HG02798 (cell line): ENCODE results near the gene DAZAP1.

ENCODE experiments used
- ATAC-seq: cut with Tn5 transposase; IDR thresholded peaks from one replicate; pipeline ENCODE4 v1.9.1; 2021; ENCODE audit warnings: mild to moderate bottlenecking; ENCODE audit not compliant: unreplicated experiment, poor library complexity

Gene DAZAP1

GRCh38 chr19:1422360-1422759 is 15.0 kb downstream of the DAZAP1 start:
- ATAC-seq, result no peak

- ATAC-seq, result no peak
Measured at GRCh38 chr19:1422943-1423342, 15.6 kb downstream of the DAZAP1 start.

DNA sequence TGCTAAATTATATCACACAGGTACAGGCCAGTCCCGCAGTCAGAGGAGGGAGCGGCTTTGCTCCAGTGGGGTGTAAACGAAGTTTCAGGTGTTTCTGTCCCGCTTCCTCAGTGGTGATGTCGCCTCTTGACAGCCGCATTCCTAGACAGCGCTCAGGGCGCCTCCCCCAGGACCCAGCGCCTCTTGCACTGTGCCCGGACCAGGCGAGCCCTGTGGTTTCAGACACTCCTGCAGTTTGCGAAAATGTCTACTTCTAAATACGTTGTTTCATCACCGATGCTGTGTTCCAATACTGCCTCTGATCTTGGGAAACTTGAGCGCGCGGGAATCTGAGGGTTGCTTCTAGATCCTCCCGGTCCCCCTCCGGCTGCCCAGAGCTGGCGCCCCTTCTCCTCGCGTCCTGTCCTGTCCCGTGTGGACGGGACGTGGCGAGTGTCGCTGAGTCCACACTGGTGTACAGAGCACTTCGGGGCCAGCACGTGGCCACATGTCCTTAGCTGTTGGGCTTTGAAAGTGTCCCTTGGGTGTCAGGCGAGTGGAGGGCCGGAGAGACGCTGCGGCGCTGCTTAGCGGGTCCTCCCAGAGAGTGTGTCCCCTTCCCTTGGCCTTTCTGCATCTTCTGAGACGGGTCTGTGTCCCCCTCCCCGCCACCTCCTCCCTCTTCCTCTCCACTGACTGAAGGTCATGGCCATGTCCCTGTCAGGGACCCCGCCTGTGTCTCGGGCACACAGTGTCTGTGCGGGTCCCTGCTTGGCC is 16.2 kb downstream of the DAZAP1 start:
- ATAC-seq, result no peak

- ATAC-seq, result no peak
Measured at GRCh38 chr19:1424192-1424955, 17.0 kb downstream of the DAZAP1 start.

DNA sequence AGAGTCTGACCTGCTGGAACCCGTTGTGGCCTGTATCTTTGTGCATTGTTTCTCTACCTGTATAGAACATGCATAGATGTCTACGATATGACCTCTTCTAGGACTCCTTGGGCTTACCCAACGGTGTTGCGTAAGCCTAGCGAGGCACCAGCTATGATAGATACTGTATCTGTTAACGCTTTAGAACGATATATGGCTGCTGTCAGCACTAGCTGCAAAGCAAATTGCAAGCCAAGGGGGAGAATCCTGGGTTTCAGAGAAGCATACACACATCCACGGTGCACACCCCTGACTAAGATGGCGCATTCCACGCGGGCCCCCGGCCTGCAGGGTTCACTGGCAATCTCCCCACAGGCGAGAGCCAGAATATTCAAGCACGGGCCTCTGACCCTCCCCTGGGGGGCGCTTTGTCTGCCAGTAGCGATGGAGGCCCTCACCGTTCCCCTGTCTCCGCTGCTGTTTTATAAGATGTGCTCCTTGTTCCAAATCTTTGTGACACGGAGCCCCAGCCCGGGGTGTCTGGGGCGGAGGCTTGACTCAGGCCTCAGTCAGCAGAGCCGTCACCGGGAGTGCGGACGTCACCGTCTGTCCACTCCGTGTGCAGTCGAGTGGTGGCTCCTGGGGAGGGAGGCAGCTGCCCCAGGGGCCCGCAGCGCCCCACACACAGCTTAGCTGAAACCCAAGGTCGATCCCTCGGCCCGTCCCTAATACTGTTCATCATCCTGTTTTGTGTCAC is 17.9 kb downstream of the DAZAP1 start:
- no peak for ATAC-seq

DNA sequence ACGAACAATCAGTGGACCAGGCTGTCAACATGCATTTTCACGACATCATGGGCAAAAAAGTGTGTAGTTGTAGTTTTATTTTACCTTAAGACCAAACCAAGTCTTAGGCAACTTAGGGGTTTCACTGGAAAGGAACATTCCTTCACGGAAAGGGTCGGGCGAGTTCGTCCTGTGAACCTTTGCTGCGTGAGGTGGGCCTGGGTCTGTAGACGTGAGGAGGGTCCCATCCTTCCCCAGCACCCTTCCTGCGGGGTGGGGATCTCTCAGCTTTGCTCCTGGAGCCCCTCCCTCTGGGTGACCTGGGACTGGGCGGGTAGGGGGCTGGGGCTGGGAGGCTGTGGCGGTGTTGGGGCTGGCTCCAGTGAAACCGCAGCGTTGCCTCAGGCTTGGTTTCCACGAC is 18.5 kb downstream of the DAZAP1 start:
- no peak for ATAC-seq

- ATAC-seq, result no peak
Measured at GRCh38 chr19:1426736-1427135, 19.4 kb downstream of the DAZAP1 start.

DNA sequence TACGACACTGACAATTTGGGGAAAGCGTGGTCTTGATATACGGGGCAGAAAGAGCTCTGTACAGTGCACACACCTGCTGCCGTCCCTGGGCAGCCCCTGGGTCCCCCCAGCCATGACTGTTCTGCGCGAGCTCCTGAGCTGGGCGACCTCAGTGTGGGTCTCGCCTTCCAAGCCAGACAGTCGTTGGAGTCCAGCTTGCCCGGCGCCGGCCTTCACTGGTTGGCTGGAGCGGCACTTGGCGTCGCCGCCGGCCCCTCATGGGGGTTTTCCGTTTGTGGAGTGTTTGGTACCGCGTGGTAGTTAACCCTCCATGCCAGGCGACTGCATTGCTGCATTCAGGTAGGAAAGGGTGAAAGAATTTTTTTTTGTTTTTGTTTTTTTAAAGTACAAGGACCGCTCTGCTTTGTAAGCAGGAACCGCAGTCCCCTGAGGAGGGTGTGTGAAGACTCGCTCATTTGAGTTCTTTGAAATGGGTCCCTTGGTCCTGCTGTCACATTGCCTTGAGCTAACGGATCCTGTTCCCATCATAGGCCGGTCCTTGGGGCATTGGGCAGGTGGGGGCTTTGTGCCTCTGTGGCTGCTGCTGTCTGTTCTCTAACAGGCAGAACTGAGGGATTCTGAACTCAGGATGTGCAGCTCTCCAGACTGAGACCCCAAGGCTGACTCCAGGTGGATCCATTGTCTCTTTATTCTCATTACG is 20.0 kb downstream of the DAZAP1 start:
- ATAC-seq, result no peak

DNA sequence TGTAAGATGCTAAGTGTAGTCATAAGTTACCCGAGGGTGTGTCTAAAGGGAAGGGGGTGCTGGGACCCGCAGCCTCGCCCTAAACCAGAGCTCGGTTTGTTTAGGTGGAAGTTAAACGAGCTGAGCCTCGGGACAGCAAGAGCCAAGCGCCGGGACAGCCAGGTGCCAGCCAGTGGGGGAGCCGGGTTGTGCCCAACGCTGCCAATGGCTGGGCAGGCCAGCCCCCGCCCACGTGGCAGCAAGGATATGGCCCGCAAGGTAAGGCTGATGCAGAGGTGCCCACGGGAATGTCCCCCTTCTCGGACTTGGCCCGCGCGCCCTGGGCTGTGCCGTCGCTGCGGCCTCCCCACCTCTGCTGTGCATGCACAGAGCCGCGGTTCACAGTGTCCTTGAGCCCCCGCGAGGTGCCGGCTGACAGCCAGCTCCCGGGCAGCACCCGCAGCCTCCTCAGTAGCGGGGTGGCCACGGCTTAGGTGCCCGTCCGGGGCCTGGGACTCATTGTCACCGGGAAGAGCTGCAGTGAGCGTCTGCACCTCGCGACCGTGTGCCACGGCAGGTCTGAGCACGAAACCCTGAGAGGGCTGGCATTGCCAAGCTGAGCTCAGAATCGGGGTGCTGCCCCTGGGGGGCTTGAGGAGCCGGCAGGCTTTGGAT is 21.5 kb downstream of the DAZAP1 start:
- no peak for ATAC-seq

- ATAC-seq, result no peak
Measured at GRCh38 chr19:1429750-1430149, 22.4 kb downstream of the DAZAP1 start.

DNA sequence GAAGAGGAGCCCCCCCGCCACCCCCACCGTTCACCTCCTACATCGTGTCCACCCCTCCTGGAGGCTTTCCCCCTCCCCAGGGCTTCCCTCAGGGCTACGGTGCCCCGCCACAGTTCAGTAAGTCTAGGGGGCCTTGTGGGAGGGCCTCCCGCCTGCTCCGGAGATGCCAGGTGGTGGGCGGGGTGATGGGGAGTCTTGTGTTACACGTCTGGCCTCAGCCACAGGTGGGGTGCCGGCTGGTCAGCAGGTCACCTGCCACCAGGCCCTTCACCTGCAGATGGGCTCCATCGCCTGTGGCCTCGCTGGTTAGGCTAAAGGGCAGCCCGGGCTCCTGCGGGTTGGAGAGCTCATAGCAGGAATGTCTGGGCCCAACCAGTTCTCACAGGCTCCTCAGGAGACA is 22.9 kb downstream of the DAZAP1 start:
- no peak for ATAC-seq

DNA sequence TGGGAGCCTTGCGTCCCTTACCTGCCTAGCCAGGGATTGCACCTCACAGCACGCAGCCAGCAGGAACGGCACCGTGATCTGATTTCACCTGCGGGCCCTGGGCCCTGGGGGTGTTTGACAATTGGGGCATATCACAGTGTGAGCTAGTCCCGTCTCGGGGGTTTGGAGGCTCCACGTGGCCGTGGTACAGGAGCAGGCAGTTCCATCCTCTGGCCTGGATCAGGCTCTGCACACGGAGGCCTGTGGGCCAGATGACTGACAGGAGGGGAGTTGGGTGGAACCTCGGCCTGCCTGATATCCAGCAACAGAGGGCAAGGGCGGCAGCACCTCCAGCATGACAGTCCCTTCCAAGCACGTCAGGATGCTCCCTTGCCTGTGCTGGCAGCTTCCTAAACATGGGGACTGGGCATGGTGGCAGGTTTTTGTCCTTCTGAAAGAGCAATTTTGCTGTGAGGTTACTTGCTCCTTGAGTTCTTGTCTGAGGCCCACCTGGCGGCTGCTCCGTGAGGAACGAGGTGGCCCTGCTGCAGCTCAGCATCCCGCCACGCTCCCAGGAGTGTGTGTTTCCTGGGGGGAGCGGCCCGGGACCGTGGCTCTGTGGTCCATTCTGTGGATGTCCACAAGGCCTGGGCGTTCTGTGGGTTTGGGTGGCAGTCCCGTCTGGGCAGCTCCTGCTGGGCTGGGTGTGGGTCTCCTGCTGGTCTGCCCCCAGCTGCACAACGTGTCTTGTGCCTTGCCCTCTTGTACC is 24.5 kb downstream of the DAZAP1 start:
- ATAC-seq, result no peak

GRCh38 chr19:1432507-1432887 is 25.1 kb downstream of the DAZAP1 start:
- ATAC-seq, result no peak

- no peak for ATAC-seq
Measured at GRCh38 chr19:1433119-1434039, 26.0 kb downstream of the DAZAP1 start.

GRCh38 chr19:1434040-1434366 is 26.6 kb downstream of the DAZAP1 start:
- no peak for ATAC-seq

- no peak for ATAC-seq
Measured at GRCh38 chr19:1434577-1435060, 27.2 kb downstream of the DAZAP1 start.

GRCh38 chr19:1435378-1435989 is 28.1 kb downstream of the DAZAP1 start:
- no peak for ATAC-seq

- ATAC-seq, result no peak
Measured at GRCh38 chr19:1437609-1438008, 30.2 kb downstream of the DAZAP1 start.
